ENCODE measurements around the gene SHISA8.

Gene SHISA8

DNA sequence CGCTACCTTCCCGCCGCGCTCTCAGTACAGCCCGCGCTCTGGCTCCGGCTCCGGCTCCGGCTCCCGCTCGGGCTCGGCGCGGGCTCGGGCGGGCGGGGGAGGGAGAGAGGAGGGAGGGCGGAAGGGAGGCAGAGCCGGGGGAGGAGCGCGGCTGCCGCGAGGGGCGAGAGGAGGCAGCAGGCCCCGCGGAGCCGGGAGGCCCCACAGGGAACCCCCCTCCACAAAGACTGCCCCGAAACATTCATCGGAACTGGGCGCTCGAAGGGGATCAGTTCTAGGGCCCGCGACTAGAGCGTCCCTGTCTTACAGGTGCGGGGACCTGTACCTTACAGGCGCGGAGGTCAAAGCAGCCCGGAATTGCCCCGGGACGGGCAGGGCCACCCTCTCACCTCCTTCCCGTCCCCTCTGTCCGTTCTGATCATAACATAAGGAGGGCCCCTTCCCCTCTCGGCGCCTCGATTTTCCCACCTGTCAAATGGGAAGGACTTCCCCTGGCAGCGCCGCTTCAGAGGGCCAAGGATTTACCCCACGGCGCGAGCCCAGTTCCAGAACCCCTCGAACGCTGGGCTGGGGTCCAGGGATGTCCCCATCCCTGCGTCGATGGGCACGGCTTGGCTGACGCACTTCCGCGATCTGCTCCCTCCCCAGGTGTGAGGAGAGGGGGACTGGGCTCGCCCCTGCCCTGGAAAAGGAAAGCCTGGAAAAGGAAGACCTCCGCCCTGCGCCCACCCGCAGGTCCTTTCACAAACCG lies at the start of gene SHISA8:
Gene SHISA8, minus strand, starts transcription at position 40 of the 751 bp plus-strand sequence. CDS start 407 bp downstream, outside the sequence.
- no peak within 1 kb of the TSS for H3K27ac ChIP-seq
- intact Hi-C loops (cut with DNase I; ENCODE audit: low total_unique reads): no loop called here
- TF ChIP-seq, protein P1, sequence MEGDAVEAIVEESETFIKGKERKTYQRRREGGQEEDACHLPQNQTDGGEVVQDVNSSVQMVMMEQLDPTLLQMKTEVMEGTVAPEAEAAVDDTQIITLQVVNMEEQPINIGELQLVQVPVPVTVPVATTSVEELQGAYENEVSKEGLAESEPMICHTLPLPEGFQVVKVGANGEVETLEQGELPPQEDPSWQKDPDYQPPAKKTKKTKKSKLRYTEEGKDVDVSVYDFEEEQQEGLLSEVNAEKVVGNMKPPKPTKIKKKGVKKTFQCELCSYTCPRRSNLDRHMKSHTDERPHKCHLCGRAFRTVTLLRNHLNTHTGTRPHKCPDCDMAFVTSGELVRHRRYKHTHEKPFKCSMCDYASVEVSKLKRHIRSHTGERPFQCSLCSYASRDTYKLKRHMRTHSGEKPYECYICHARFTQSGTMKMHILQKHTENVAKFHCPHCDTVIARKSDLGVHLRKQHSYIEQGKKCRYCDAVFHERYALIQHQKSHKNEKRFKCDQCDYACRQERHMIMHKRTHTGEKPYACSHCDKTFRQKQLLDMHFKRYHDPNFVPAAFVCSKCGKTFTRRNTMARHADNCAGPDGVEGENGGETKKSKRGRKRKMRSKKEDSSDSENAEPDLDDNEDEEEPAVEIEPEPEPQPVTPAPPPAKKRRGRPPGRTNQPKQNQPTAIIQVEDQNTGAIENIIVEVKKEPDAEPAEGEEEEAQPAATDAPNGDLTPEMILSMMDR (IDR thresholded peaks at IDR 0.05): no peak
- no peak for DNase-seq
- H3K9me3 ChIP-seq: no peaks in the 10 kb centered on the region
- H3K36me3 ChIP-seq: no peaks in the 10 kb centered on the region
- peak within 1 kb of the TSS; percentile 31 to 48 for H3K4me3 ChIP-seq
- H3K4me1 ChIP-seq: peaks cover 0 to 55% (median 44%) of the 10 kb centered on the region in 4 donors
- peaks cover 5 to 99% of the 10 kb centered on the region in 2 donors for H3K27me3 ChIP-seq

DNA sequence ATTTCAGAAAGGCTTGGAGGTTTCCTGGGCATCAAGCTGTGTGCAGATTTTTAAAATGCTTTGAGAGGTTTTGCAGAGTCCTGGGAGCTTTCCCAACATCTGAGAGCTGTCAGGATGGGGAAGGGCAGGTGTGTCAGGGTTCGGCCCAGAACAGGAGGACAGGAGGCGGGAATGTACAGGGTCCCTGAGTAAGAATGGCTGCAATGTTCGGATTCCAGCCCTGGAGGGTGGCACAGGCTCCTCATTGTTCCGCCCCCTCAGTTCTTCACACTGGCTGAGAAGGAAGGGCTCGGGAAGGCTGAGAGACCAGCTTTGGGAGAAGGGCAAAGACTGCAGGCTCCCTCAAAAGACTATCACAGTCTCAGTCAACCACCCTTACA lies 49.2 kb upstream of the SHISA8 start:
- H3K27ac ChIP-seq: no peak overlapping the region
- no peaks in the 10 kb centered on the region for H3K4me1 ChIP-seq

DNA sequence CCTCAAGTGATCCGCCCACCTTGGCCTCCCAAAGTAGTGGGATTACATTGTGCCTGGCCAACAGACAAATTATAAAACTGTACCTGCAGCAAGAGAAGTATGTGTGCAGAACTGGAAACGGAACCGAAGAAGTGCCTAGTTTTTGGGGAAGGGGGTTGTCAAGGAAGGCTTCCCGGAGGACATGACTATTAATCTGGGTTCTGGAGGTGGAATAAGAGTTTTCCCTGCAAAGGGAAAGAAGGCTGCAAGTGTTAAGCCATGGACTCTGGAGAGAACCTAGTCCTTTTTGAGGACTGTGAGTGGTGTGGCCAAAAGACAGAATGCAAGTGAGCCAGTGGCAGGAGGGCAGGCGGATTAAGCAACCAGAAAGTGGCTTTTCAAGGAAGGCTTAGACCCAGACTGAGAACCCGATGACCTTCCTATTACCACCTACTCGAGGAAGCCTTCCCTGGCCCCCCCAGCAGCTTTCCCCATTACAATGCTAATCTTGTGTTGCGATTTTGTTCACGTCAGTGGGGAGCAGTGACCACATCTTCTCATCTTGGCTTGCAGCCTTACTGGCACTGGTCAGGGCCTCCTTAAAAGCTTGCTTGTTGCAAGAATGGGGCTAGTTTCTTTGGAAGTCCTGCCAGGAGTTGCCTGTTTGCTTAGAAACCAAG lies 48.7 kb upstream of the SHISA8 start:
- no peaks in the 10 kb centered on the region for H3K36me3 ChIP-seq

More for the DNA sequence above, 49.2 kb upstream of the SHISA8 start:
- no peaks in the 10 kb centered on the region for H3K36me3 ChIP-seq
- no peaks in the 10 kb centered on the region for H3K9me3 ChIP-seq
- H3K4me3 ChIP-seq: no peak overlapping the region
- H3K27me3 ChIP-seq: peaks cover 0 to 20% of the 10 kb centered on the region in 2 donors
- intact Hi-C loops (cut with DNase I; ENCODE audit: low total_unique reads): no loop called here
- TF ChIP-seq, protein P1 (IDR thresholded peaks at IDR 0.05): no peak
- DNase-seq: no peak

DNA sequence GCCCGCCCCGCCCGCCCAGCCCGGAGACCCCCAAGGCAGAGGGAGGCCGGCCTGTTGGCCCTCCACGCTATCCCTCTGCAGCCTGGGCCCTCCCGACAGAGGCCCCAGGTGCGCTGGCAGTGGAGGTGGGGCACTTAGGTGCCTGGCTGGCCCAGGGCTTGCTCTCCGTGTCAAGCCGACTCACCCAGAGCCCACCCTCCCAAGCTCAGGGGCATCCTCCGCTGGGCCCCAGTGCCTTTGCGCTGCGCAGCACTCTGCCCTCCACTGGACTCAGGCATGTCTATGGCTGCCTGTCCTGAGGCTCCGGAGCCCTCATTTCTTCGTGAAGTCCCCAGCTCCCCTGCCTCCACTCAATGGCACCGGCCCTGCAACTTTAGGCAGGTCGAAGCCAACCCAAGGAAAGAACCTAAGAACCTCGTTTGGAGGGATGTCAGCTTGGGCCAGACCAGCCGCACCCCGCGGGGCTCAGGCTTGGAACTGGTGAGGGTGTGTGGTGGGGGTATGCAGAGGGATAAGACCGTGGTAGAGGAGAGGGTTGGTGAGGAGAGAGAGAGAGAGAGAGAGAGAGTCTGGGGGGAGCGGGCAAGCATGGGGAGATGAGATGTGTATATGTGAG lies 43.2 kb upstream of the SHISA8 start:
- H3K27me3 ChIP-seq: peaks cover 0 to 23% of the 10 kb centered on the region in 2 donors
- intact Hi-C loops (cut with DNase I; ENCODE audit: low total_unique reads): no loop called here
- peak overlapping the region in 1 of 2 donors; percentile 13 for H3K4me3 ChIP-seq
- TF ChIP-seq, protein P1 (IDR thresholded peaks at IDR 0.05): no peak
- H3K27ac ChIP-seq: no peak overlapping the region
- DNase-seq: no peak
- no peaks in the 10 kb centered on the region for H3K36me3 ChIP-seq
- peaks cover 0 to 9% (median 6%) of the 10 kb centered on the region in 4 donors for H3K4me1 ChIP-seq
- H3K9me3 ChIP-seq: no peaks in the 10 kb centered on the region

More for the DNA sequence above, 48.7 kb upstream of the SHISA8 start:
- H3K4me1 ChIP-seq: no peaks in the 10 kb centered on the region
- H3K27me3 ChIP-seq: peaks cover 0 to 19% of the 10 kb centered on the region in 2 donors
- H3K9me3 ChIP-seq: no peaks in the 10 kb centered on the region
- H3K27ac ChIP-seq: no peak overlapping the region
- no peak for DNase-seq
- H3K4me3 ChIP-seq: no peak overlapping the region
- intact Hi-C loops (cut with DNase I; ENCODE audit: low total_unique reads): no loop called here
- TF ChIP-seq, protein P1 (IDR thresholded peaks at IDR 0.05): no peak

DNA sequence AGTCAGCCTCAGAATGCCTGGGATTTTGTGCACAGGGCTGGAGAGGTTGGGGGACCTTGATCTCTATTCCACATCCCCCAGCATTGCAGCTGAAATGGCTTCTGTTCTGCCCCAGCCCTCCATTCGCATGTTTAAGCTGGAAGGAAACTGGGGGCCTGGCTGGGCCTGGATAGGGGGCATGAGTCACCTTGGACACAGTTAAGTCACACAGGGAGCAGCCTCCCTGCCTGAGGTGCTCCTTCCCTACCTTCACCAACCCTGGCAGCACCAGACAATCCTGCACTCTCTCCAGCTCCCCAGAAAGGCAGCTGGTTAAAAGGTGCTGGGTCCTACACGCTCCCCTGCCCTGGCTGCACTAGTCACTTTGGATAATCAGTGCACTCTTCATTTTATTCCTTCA lies 37.8 kb upstream of the SHISA8 start:
- DNase-seq: no peak
- peaks cover 0 to 28% of the 10 kb centered on the region in 2 donors for H3K27me3 ChIP-seq

More for the DNA sequence above, 37.8 kb upstream of the SHISA8 start:
- Histone ChIP-seq H3K4me1 (peaks cover 0 to 5% (median 4%) of the 10 kb centered on the region in 4 donors), H3K36me3 (no peaks in the 10 kb centered on the region), H3K9me3 (no peaks in the 10 kb centered on the region), H3K4me3 (no peak overlapping the region), H3K27ac (no peak overlapping the region)
- intact Hi-C loops (cut with DNase I; ENCODE audit: low total_unique reads): no loop called here
- TF ChIP-seq, protein P1 (IDR thresholded peaks at IDR 0.05): no peak

Measured in tibial artery (tissue), 4 donors.